ENCODE data around the gene LILRA5. TPM values are rescaled to one million over a fixed set of nuclear protein-coding genes. Genes with fewer than 3 reads are reported as not detected.

The LILRA5 gene
- total and polyA plus RNA-seq, 2 of the 4 experiments (the other 2 are of a cell fraction): not detected

DNA sequence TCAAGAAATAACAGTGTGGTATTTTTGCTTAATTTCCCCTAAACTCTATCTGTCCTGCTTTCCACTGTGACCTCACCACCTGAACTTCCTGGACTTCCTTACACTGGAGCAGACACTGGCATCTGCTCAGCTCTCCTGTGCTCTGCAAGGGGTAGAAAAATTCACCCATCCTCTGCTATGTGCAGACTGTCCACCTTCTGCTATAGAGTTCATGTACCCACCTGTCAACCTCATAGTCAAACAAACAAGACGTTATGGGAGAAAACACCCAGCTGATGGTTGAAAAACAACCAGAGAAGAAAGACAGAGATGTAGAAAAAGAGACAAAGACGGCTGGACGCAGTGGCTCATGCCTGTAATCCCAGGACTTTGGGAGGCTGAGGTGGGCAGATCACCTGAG is 39.6 kb upstream of the LILRA5 start:
- no peak overlapping the region for H2BK15ac ChIP-seq (ENCODE audit: low read depth, low read length)
- H2BK120ac ChIP-seq (ENCODE audit: low read depth, low read length): no peak overlapping the region
- no peak overlapping the region for H3K14ac ChIP-seq (replicated peaks; ENCODE audit: low read depth, low read length)
- WGBS, 2 experiments (ENCODE audit: extremely low coverage in 2 of 2, insufficient read length in 1 of 2): 46% methylated on average over 2 of the region's 3 CpGs; no CpG with 5 or more reads in 1 of the 2 experiments
- no TSS peak for BruUV-seq (replicated peaks)
- dilution Hi-C loops (cut with HindIII; ENCODE audit: low sequenced_read_pairs, unreplicated experiment): no loop called here
- DNase-seq (no peak), ATAC-seq (ENCODE audit: low read depth) (no peak)
- no peak overlapping the region for H3K4me2 ChIP-seq (ENCODE audit: low read depth, low read length)
- no peak overlapping the region for H2BK5ac ChIP-seq (ENCODE audit: low read depth, low read length, poor library complexity, severe bottlenecking)
- H3K4me3 ChIP-seq (ENCODE audit: insufficient read depth, low read depth, low read length): no peak overlapping the region
- H3K4ac ChIP-seq (ENCODE audit: low read depth, low read length): no peak overlapping the region
- H3K23ac ChIP-seq (ENCODE audit: low read depth, low read length): no peak overlapping the region
- H3K4me1 ChIP-seq (ENCODE audit: control insufficient read depth, insufficient read depth, low read length): no peaks in the 10 kb centered on the region
- no peak overlapping the region for H3K27ac ChIP-seq (ENCODE audit: insufficient read depth, low read length)
- H3K9ac ChIP-seq (ENCODE audit: low read depth, low read length): no peak overlapping the region
- H4K91ac ChIP-seq (ENCODE audit: insufficient read depth, low read depth, low read length): no peak overlapping the region
- no peaks in the 10 kb centered on the region for H4K20me1 ChIP-seq (ENCODE audit: insufficient read depth, low read length)
- no peak overlapping the region for H2AFZ ChIP-seq (replicated peaks; ENCODE audit: low read length, poor library complexity)
- CTCF ChIA-PET: no interaction called here
- H3K18ac ChIP-seq (ENCODE audit: low read depth, low read length): no peak overlapping the region
- H2BK20ac ChIP-seq (ENCODE audit: low read depth, low read length): no peak overlapping the region
- no peak overlapping the region for H4K8ac ChIP-seq (ENCODE audit: low read depth in 2 of 2, low read length in 2 of 2)
- H3K27me3 ChIP-seq (ENCODE audit: control insufficient read depth, insufficient read depth, low read length): no peaks in the 10 kb centered on the region
- H2AK5ac ChIP-seq (ENCODE audit: low read depth, low read length): no peak overlapping the region
- POLR2A ChIA-PET (ENCODE audit: unreplicated experiment): no interaction called here
- TF ChIP-seq RCOR1 (IDR thresholded peaks at IDR 0.05; ENCODE audit: insufficient replicate concordance, low read length): no peak
- TF ChIP-seq, protein P1, sequence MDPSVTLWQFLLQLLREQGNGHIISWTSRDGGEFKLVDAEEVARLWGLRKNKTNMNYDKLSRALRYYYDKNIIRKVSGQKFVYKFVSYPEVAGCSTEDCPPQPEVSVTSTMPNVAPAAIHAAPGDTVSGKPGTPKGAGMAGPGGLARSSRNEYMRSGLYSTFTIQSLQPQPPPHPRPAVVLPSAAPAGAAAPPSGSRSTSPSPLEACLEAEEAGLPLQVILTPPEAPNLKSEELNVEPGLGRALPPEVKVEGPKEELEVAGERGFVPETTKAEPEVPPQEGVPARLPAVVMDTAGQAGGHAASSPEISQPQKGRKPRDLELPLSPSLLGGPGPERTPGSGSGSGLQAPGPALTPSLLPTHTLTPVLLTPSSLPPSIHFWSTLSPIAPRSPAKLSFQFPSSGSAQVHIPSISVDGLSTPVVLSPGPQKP (IDR thresholded peaks at IDR 0.05; ENCODE audit: borderline replicate concordance, low read depth, low read length): no peak
- TF ChIP-seq CEBPB (IDR thresholded peaks at IDR 0.05; ENCODE audit: low read depth, low read length): no peak
- no peak for TF ChIP-seq POLR2A (IDR thresholded peaks at IDR 0.05; ENCODE audit: low read depth, low read length)
- TF ChIP-seq CHD1 (IDR thresholded peaks at IDR 0.05; ENCODE audit: low read depth, low read length): no peak
- TF ChIP-seq SMC3 (IDR thresholded peaks at IDR 0.05; ENCODE audit: low read depth, low read length): no peak
- no peak for TF ChIP-seq RFX5 (IDR thresholded peaks at IDR 0.05; ENCODE audit: low read depth, low read length)
- no peak for TF ChIP-seq MXI1 (IDR thresholded peaks at IDR 0.05; ENCODE audit: borderline replicate concordance, low read depth, low read length)
- TF ChIP-seq BHLHE40 (IDR thresholded peaks at IDR 0.05; ENCODE audit: low read depth, low read length): no peak
- TF ChIP-seq, protein P2, sequence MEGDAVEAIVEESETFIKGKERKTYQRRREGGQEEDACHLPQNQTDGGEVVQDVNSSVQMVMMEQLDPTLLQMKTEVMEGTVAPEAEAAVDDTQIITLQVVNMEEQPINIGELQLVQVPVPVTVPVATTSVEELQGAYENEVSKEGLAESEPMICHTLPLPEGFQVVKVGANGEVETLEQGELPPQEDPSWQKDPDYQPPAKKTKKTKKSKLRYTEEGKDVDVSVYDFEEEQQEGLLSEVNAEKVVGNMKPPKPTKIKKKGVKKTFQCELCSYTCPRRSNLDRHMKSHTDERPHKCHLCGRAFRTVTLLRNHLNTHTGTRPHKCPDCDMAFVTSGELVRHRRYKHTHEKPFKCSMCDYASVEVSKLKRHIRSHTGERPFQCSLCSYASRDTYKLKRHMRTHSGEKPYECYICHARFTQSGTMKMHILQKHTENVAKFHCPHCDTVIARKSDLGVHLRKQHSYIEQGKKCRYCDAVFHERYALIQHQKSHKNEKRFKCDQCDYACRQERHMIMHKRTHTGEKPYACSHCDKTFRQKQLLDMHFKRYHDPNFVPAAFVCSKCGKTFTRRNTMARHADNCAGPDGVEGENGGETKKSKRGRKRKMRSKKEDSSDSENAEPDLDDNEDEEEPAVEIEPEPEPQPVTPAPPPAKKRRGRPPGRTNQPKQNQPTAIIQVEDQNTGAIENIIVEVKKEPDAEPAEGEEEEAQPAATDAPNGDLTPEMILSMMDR (conservative IDR thresholded peaks at IDR 0.05; ENCODE audit: low read depth, low read length): no peak
- TF ChIP-seq USF2 (IDR thresholded peaks at IDR 0.05; ENCODE audit: low read depth, low read length): no peak
- no peak for TF ChIP-seq NFE2L2 (IDR thresholded peaks at IDR 0.05; ENCODE audit: low read depth, low read length)
- no peak for TF ChIP-seq RAD21 (IDR thresholded peaks at IDR 0.05; ENCODE audit: low read length)
- TF ChIP-seq MAZ (IDR thresholded peaks at IDR 0.05; ENCODE audit: borderline replicate concordance, low read depth, low read length): no peak
- TF ChIP-seq FOS (IDR thresholded peaks at IDR 0.05; ENCODE audit: low read depth, low read length): no peak
- no peak overlapping the region for H2AK9ac ChIP-seq (replicated peaks; ENCODE audit: low read depth, low read length, poor library complexity)
- no peaks in the 10 kb centered on the region for H3K79me1 ChIP-seq (ENCODE audit: low read depth in 1 of 2, low read length in 2 of 2)
- in situ Hi-C loops (cut with MboI; ENCODE audit: low sequenced_read_pairs): no loop called here
- peaks cover 17% of the 10 kb centered on the region; the same call in 1 of the 2 replicates for H3K9me3 ChIP-seq (ENCODE audit: control insufficient read depth, insufficient read depth, low read length)
- no peaks in the 10 kb centered on the region for H3K9me1 ChIP-seq (ENCODE audit: insufficient read depth, low read length)
- H4K5ac ChIP-seq (ENCODE audit: low read depth, low read length): no peak overlapping the region
- intact Hi-C loops (cut with micrococcal nuclease): no loop called here
- H3K56ac ChIP-seq (ENCODE audit: extremely low read depth, insufficient read depth, low read length): no peak overlapping the region
- no peaks in the 10 kb centered on the region for H3K36me3 ChIP-seq (ENCODE audit: control insufficient read depth, insufficient read depth, low read length)

Data from IMR-90 (cell line).